CD4-positive, CD25-positive, alpha-beta regulatory T cell (primary cell): ENCODE data around the gene KERA. TPM values are rescaled to one million over a fixed set of nuclear protein-coding genes. Genes with fewer than 3 reads are reported as not detected.

Experiments
- ATAC-seq, 2 donors: fragments of 150-1000 bp; cut with Tn5 transposase; one replicate each; pipeline ENCODE4 v1.10.0; 2021; ENCODE audit warnings: low read depth in 2 of 2, moderate number of reproducible peaks in 2 of 2, moderate library complexity in 1 of 2
- DNase-seq, 3 donors: peaks; one replicate each; pipeline versions ENCODE4 v3.0.0 to v3.0.0-alpha.2; 2012 to 2022; ENCODE audit warnings: mixed read lengths in 1 of 3
- H3K27ac ChIP-seq: one replicate; pipeline ENCODE4 v1.7.0; 2013; ENCODE audit warnings: mild to moderate bottlenecking, low read length; ENCODE audit not compliant: insufficient read depth, poor library complexity, severe bottlenecking
- H3K27me3 ChIP-seq: one replicate; pipeline ENCODE4 v1.7.0; 2013; ENCODE audit warnings: low read length; ENCODE audit not compliant: control insufficient read depth, insufficient read depth
- H3K36me3 ChIP-seq: one replicate; pipeline ENCODE4 v1.7.0; 2013; ENCODE audit warnings: mild to moderate bottlenecking, low read length, moderate library complexity; ENCODE audit not compliant: control insufficient read depth, insufficient read depth
- H3K4me1 ChIP-seq: 2 replicates; pipeline ENCODE4 v1.7.0; 2013; ENCODE audit warnings: mild to moderate bottlenecking, low read length; ENCODE audit not compliant: insufficient read depth, control insufficient read depth, poor library complexity, severe bottlenecking
- H3K4me3 ChIP-seq: one replicate; pipeline ENCODE4 v1.7.0; 2013; ENCODE audit warnings: low read depth, mild to moderate bottlenecking, low read length, moderate library complexity
- H3K9me3 ChIP-seq, 2 experiments: 1 replicate in 1 of 2; 2 replicates in 1 of 2; pipeline ENCODE4 v1.7.0; 2013; ENCODE audit warnings: low read length in 2 of 2, mild to moderate bottlenecking in 1 of 2, moderate library complexity in 1 of 2; ENCODE audit not compliant: control insufficient read depth in 2 of 2
- H3K27ac Mint-ChIP-seq, 3 donors: one replicate each; pipeline ENCODE4 v1.8.0; 2020 to 2022; ENCODE audit warnings: mild to moderate bottlenecking in 3 of 3, mixed read lengths in 3 of 3, moderate library complexity in 2 of 3
- H3K27me3 Mint-ChIP-seq: one replicate; pipeline ENCODE4 v1.8.0; 2022; ENCODE audit warnings: mild to moderate bottlenecking, mixed read lengths
- H3K36me3 Mint-ChIP-seq: one replicate; pipeline ENCODE4 v1.8.0; 2020; ENCODE audit warnings: mixed read lengths
- H3K4me1 Mint-ChIP-seq, 4 donors: one replicate each; pipeline ENCODE4 v1.8.0; 2020 to 2022; ENCODE audit warnings: mixed read lengths in 4 of 4, mild to moderate bottlenecking in 1 of 4
- H3K4me3 Mint-ChIP-seq, 4 donors: one replicate each; pipeline ENCODE4 v1.8.0; 2020 to 2022; ENCODE audit warnings: mild to moderate bottlenecking in 4 of 4, mixed read lengths in 4 of 4, moderate library complexity in 3 of 4
- H3K9me3 Mint-ChIP-seq, 7 donors: one replicate each; pipeline ENCODE4 v1.8.0; 2020 to 2022; ENCODE audit warnings: mixed read lengths in 7 of 7, mild to moderate bottlenecking in 3 of 7, moderate library complexity in 2 of 7
- polyA plus RNA-seq, 4 donors: library from polyadenylated mRNA; unstranded; fragments of 300-500 nt; fragmentation: Illumina TruSeq; gene quantifications; one replicate each; pipeline ENCODE4 v1.2.3, GENCODE V29; 2021
- total RNA-seq: library from RNA; stranded (reverse); gene quantifications from one replicate; pipeline ENCODE4 v1.2.3, GENCODE V29; 2022

KERA gene
- total and polyA plus RNA-seq, 5 donors from 2014 or later: not detected

GRCh38 chr12:91001306-91001705 lies 56.5 kb downstream of the KERA start:
- no peaks in the 10 kb centered on the region for H3K4me1 Mint-ChIP-seq
- no peaks in the 10 kb centered on the region for H3K9me3 Mint-ChIP-seq
- ATAC-seq (no peak), DNase-seq (no peak)
- H3K27ac ChIP-seq: no peak overlapping the region
- no peak overlapping the region for H3K4me3 ChIP-seq
- H3K9me3 ChIP-seq: no peaks in the 10 kb centered on the region
- H3K4me3 Mint-ChIP-seq: no peak overlapping the region
- H3K36me3 Mint-ChIP-seq: no peaks in the 10 kb centered on the region
- no peaks in the 10 kb centered on the region for H3K27me3 ChIP-seq
- H3K27ac Mint-ChIP-seq: no peak overlapping the region
- H3K36me3 ChIP-seq: no peaks in the 10 kb centered on the region
- no peaks in the 10 kb centered on the region for H3K4me1 ChIP-seq
- H3K27me3 Mint-ChIP-seq: no peaks in the 10 kb centered on the region

Other genes starting within 250 kb of the KERA start
- gene CCER1, start 102.8 kb downstream of the KERA start, total RNA-seq: not detected
- gene CCER1, start 102.8 kb downstream of the KERA start, polyA plus RNA-seq: not detected
- gene EPYC, start 53.1 kb downstream of the KERA start, total RNA-seq: not detected
- gene EPYC, start 53.1 kb downstream of the KERA start, polyA plus RNA-seq: not detected
- gene LUM, start 53.5 kb upstream of the KERA start, total RNA-seq: not detected
- not detected for gene LUM, start 53.5 kb upstream of the KERA start, polyA plus RNA-seq
- not detected for gene DCN, start 124.8 kb upstream of the KERA start, total RNA-seq
- gene DCN, start 124.8 kb upstream of the KERA start, polyA plus RNA-seq: not detected